Stimulated activated CD8-positive, alpha-beta memory T cell treated with anti-CD3 and anti-CD28 coated beads, Interleukin-7, amount 100 ng/mL, for 4 hours (primary cell): ENCODE data around the gene AFF1.

Experiments used
- DNase-seq, 2 donors: peaks; one replicate each; pipeline ENCODE4 v3.0.0-alpha.2; 2020; ENCODE audit warnings: low read depth in 2 of 2

The AFF1 gene

GRCh38 chr4:86919561-86920223, 15.1 kb upstream of the AFF1 start:
- DNase-seq: no peak

DNA sequence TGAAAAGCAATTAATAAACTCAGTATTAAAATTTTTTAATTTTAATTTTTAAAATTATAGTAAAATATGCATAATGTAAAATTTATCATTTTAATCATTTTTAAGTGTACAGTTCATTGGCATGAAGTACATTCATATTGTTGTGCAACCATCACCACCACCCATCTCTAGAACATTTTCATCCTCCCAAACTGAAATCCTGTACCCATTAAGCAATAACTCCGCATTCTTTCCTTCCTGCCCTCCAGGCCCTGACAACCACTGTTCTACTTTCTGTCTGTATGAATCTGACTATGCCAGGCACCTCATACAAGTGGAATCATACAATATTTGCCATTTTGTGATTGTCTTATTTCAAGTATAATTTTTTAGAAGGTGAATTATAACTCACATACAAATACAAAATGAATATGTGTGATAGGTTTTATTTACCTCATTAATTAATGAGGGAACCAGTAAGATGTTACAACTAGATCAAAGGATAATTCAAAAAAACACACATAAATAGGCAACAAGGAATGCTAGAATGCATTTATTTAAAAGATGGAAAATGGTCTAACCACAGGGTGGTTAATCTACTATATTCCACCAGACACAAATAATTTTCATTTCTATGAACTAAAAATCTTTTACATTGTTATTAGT, 13.1 kb upstream of the AFF1 start:
- DNase-seq: no peak

DNA sequence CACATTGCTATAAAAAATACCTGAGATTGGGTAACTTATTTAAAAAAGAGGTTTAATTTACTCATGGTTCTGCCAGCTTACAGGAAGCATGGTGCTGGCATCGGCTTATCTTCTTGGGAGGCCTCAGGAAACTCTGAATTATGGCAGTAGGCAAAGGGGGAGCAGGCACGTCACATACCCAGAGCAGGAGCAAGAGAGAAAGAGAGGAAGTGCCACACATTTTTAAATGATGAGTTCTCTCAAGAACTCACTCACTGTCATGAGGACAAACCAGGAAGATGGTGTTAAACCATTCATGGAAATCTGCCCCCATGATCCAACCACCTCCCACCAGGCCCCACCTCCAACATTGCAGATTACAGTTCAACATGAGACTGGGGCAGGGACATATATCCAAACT, 10.0 kb upstream of the AFF1 start:
- no peak for DNase-seq

GRCh38 chr4:86926435-86927086, 8.2 kb upstream of the AFF1 start:
- DNase-seq: no peak

- DNase-seq: no peak
These were observed 6.9 kb upstream of the AFF1 start for GRCh38 chr4:86927843-86928395.

DNA sequence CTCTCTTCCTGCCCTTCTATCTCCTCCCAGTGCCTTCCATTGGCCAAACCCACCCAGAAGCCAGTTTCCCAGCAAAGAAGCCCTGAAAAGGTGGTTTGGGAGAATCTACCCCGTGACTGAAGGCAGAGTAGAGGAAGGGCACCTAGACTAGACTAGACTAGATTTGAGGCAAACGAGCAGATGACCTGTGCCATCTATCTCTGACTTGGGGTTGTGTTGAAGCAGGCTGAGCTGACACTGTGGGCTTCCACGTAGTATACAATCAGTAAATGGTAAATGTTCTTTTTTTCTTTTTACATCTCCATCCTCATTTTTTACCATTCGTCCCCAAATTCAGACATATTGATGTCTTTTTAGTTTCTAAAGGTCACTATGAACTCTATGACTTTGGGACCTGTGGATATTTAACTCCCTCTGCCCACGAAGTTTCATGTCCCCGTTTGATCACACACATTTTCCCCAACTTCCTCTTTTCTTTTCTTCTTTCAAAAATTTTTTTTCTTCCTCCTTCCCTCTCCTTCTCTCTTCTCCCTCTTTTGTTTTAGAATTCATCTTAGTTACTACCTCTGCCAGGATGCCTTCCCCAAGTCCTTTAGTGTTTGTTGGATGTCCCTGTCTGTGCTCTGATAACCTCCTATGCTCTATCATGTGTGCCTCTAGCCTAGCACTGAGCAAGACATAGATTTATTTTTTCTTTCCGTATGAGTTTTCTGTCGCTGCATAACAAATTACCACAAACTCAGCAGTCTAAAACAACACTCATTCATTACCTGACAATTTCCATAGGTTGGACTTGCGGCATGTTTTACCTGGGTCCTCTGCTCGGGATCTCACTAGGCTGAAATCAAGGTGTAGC, 6.2 kb upstream of the AFF1 start:
- DNase-seq: no peak

GRCh38 chr4:86934147-86934770, 552 bp upstream of the AFF1 start:
- DNase-seq: no peak

DNA sequence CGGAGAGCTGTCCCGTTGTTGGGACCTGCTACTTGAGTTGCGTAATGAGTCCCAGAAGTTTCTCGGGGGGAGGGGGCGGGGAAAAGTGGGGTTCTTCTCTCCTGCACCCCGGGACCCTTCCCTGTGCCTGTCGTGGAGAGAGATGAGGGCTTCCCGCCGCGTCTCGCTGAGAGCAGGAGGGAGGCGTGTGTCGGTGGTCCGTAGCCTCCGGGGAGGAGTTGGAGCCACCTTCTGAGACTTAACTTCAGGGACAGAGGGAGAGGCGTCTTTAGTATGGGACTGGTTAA, 698 bp downstream of the AFF1 start:
- no peak for DNase-seq

DNA sequence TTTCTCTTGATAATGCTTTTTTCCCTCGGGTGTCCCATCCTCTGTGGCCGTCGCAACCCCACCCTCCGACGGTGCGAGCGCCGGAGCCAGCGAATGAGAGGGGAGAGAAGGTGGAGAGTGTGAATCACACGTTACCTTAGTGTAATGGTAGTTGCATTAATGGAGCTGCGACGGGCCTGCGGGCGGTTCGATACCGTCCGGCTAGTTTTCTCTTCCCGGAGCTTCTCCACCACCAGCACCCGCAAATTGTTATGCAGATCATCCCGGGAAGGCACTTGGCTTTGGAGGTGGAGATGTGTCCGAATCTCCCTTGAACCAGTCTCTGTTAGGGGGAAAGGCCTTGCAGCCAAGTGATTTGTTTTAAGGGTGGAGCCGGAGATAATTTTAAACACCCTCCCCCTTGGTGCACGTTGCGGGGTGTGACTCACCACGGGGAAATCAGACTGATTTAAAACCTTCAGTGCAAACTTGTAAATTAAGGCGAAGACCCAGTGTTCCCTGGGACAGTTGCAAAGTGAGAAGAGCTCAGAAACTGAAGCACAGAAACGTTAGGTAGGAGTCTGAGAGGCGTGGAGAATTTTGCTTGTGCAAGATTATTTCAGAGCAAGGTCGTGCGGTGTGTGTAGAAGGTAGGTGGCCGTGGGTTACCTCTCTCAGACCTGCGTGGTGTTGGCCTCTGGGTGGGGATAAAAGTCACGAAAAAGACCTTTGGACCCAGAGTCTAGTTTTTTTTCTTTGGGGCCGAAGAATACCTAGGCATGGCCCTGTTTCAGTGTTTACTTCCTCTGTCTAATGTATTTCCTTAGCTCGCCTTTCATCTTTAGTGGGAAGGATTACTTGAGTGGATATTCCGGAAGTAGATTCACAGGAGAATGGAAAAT, 1.3 kb downstream of the AFF1 start:
- DNase-seq: peak; percentile 71 to 74

DNA sequence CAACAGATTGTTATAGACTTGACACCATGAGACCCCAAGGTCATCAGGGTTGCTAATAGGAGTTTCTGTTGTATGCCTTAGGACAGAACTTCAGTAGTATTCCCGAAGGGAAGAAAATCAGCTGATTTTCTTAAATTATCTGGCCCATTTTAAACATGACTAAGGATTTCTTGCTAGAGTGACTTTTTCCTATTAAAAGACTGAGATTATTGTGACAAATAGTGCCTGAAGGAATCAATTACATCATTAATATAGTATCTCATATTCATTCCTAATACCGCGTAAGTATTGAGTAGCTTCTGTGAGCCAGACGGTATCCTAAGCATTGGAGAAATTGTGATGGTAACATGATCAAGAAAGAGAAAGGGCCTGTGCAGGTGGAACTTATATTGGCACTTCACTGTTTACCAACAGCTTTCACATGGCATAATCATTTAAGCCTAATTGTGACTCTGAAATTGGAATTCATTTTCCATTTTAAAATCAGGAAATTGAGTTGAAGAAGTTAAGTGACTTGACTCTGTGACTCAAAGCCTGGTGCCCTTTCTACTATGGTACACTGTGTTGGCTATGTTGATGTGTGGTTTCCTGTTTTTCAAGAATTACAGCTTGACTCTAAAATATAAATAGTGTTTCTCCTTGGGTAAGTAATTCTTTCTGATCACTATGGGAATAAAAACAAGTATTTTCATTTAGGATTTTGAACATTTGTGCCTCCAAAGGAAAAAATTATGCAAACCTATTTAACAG, 4.1 kb downstream of the AFF1 start:
- no peak for DNase-seq

DNA sequence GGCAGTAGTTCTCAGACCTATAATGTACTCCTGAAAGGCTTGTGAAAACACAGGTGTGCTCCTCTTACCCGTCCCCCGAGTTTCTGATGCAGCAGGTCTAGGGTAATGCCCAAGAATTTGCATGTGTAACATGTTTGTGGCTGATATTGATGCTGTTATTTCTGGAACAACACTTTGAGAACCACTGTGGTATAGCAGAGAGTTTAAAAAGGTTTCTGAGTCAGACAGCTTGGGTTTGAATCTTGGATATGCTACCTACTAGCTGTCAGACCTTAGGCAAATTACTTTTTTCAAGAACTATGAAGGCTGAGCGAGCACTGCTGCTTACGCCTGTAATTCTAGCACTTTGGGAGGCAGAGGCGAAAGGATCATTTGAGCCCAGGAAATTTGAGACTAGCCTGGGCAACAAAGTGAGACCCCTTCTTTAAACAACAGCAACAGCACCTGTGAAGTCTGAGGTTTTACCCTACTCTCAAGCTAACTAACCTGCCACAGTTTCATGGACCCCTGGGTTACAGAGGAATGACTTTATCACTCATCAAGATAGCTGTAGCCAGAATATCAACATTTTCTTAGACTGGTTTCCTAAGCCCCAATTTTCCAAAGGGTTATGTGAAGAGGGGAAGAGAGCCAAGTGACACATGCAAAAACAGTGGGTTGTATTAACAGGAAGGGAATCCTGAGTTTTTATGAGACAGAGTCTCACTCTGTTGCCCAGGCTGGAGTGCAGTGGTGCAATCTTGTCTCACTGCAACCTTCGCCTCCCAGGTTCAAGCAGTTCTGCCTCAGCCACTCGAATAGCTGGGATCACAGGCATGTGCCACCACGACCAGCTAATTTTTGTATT, 5.1 kb downstream of the AFF1 start:
- no peak for DNase-seq

GRCh38 chr4:86940920-86941460, 6.2 kb downstream of the AFF1 start:
- no peak for DNase-seq

- DNase-seq: no peak
These were observed 7.4 kb downstream of the AFF1 start for GRCh38 chr4:86942185-86942666.

DNA sequence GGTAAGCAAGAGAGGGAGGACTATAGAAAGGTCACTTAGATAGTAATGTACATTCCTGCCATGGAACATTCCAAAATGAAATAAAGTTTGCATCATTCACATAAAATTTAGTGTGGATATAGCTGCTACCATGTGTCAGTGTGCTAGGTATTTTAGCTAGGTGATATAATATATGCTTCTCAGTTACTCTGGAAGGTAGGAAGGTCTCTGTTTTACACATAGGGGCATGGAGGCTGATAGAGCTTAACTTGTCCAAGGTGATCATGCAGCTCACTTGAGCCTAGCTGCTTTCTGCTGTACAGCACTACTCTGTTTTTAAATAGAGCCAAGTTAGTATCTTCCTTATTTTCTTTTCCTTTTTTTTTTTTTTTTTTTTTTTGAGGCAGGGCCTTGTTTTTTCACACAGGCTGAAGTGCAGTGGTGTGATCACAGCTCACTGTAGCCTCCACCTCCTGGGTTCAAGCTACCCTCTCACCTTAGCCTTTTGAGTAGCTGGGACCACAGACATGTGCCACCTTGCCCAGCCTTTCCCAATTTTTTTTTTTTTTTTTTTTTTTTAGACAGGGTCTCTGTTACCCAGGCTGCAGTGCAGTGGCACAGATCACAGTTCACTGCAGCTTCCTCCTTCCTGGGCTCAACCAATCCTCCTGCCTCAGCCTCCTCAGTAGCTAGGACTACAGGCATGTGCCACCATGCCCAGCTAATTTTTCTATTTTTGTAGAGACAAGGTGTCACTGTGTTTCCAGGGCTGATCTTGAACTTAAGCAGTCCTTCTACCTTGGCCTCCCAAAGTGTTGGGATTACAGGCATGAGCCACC, 10.4 kb downstream of the AFF1 start:
- no peak for DNase-seq

- DNase-seq: no peak
These were observed 12.2 kb downstream of the AFF1 start for GRCh38 chr4:86946868-86947500.

DNA sequence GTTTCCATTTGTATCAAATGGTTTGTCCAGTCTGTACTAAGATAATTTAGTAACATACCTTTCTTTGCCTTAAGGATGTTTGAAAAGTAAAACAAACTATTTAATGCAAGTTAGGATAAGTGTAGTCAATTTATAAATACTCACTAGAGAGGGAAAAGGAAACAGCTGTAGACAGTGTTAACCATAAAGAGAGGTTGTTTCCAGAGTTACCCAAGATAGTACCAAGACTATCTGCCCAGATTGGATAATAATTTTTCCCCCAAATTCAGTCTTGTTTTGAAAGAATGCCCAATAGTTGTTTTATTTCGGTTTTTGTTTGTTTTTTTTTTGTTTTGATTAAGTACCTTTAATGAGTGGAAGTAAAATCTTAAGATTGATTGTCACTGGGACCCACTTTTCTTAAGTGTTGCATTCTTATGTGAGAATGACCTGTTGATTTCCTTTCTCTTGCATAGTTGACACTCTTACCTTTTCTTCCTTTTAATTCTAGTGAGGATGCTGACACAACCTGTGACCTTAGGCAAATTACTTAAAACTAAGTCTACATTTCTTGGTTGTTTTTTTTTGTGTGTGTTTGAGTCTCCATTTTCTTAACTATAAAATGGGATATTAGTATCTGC, 12.8 kb downstream of the AFF1 start:
- DNase-seq: no peak

GRCh38 chr4:86948276-86948675, 13.5 kb downstream of the AFF1 start:
- DNase-seq: no peak
